Measurements from ENCODE around the gene SORCS2. TPM values are rescaled to one million over a fixed set of nuclear protein-coding genes. Genes with fewer than 3 reads are reported as not detected.

SORCS2 gene
- total RNA-seq, 1 donor from 2014 or later: 13.8 TPM

DNA sequence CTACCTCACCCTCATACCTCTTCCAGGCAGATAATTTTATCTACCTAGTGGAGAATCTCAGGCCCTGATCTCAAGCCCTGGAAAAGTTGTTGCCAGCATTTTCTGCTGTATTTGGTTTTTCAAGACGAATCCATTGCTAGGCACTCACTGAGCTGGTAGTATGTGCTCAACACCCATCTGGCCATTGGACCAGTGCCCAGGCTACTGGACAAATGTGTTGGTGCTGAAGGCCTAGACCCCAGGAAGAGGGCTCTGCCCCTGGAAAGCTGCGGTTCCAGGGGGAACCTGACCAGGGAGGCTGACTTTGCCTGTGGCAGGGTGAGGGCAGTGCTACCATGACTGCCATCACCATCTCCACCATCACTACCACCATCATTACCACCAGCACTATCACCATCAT, 170.0 kb downstream of the SORCS2 start:
- no peaks in the 10 kb centered on the region for H3K79me2 ChIP-seq (ENCODE audit: insufficient read depth, low read length)
- no peak overlapping the region for H3K4me2 ChIP-seq (ENCODE audit: low read length)
- H3K27me3 Mint-ChIP-seq (ENCODE audit: low read depth, unreplicated experiment): peaks cover 20% of the 10 kb centered on the region
- peaks cover 5% of the 10 kb centered on the region for H3K36me3 Mint-ChIP-seq (ENCODE audit: low read depth, unreplicated experiment)
- H3K4me1 Mint-ChIP-seq (ENCODE audit: low read depth, unreplicated experiment): peaks cover 20% of the 10 kb centered on the region
- peaks cover 4% of the 10 kb centered on the region for H3K9me3 Mint-ChIP-seq (ENCODE audit: unreplicated experiment)
- H4K20me1 ChIP-seq (ENCODE audit: insufficient read depth, low read length): peaks cover 58% of the 10 kb centered on the region
- no peak overlapping the region for H3K4me3 Mint-ChIP-seq (ENCODE audit: unreplicated experiment)
- DNase-seq (ENCODE audit: low read depth) (no peak), FAIRE-seq (no peak)
- H3K27me3 ChIP-seq (ENCODE audit: insufficient read depth, low read length): peaks cover 22% of the 10 kb centered on the region
- no peaks in the 10 kb centered on the region for H3K36me3 ChIP-seq (ENCODE audit: insufficient read depth, low read length)
- H3K9me3 ChIP-seq (ENCODE audit: insufficient read depth, low read depth, low read length): no peaks in the 10 kb centered on the region
- H3K9ac ChIP-seq (ENCODE audit: low read length): no peak overlapping the region
- H3K27ac Mint-ChIP-seq (ENCODE audit: unreplicated experiment): no peak overlapping the region
- peaks cover 17% of the 10 kb centered on the region for H3K4me1 ChIP-seq (ENCODE audit: insufficient read depth, low read length)
- no peak overlapping the region for H2AFZ ChIP-seq (ENCODE audit: low read depth, low read length)
- TF ChIP-seq CTCF (IDR thresholded peaks at IDR 0.05; ENCODE audit: insufficient read depth, low read depth, low read length): no peak
- no peak for TF ChIP-seq EZH2 (IDR thresholded peaks at IDR 0.05; ENCODE audit: insufficient read depth, low read length)
- no peak overlapping the region for H3K27ac ChIP-seq (ENCODE audit: low read depth, low read length)
- H3K4me3 ChIP-seq (ENCODE audit: insufficient read depth, low read depth, low read length): no peak overlapping the region

- no peak overlapping the region for H3K27ac ChIP-seq (ENCODE audit: low read depth, low read length)
- no peak for TF ChIP-seq CTCF (IDR thresholded peaks at IDR 0.05; ENCODE audit: insufficient read depth, low read depth, low read length)
- no peak for TF ChIP-seq EZH2 (IDR thresholded peaks at IDR 0.05; ENCODE audit: insufficient read depth, low read length)
These were observed 170.6 kb downstream of the SORCS2 start for GRCh38 chr4:7362862-7363430.

DNA sequence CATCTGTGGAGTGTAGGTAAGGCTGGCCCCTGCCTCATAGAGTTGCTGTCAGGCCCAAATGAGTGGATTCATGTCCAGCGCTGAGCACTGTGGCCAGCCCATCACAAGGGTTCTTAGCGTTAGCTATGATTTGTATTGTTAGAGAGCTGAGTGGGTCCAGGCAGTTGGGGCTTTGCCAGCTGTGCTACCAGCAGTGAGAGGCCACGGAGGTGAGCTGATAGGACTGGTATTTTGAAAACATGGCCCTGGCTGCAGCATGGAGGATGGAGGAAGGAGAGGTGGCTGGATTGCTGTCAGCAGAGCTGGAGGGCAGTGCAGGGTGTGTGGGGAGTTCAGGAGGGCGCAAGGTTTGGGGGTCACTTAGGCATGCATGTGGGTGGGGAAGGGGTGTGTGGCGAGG, 172.6 kb downstream of the SORCS2 start:
- Histone ChIP-seq H3K79me2 (ENCODE audit: insufficient read depth, low read length) (no peaks in the 10 kb centered on the region), H3K4me2 (ENCODE audit: low read length) (no peak overlapping the region), H3K27me3 (ENCODE audit: insufficient read depth, low read length) (peaks cover 24% of the 10 kb centered on the region), H4K20me1 (ENCODE audit: insufficient read depth, low read length) (peaks cover 62% of the 10 kb centered on the region), H3K4me3 (ENCODE audit: insufficient read depth, low read depth, low read length) (no peak overlapping the region), H3K9me3 (ENCODE audit: insufficient read depth, low read depth, low read length) (no peaks in the 10 kb centered on the region), H3K4me1 (ENCODE audit: insufficient read depth, low read length) (peaks cover 10% of the 10 kb centered on the region), H3K27ac (ENCODE audit: low read depth, low read length) (no peak overlapping the region), H3K9ac (ENCODE audit: low read length) (no peak overlapping the region), H2AFZ (ENCODE audit: low read depth, low read length) (no peak overlapping the region), H3K36me3 (ENCODE audit: insufficient read depth, low read length) (no peaks in the 10 kb centered on the region)
- no peak overlapping the region for H3K27ac Mint-ChIP-seq (ENCODE audit: unreplicated experiment)
- peaks cover 20% of the 10 kb centered on the region for H3K27me3 Mint-ChIP-seq (ENCODE audit: low read depth, unreplicated experiment)
- peaks cover 4% of the 10 kb centered on the region for H3K9me3 Mint-ChIP-seq (ENCODE audit: unreplicated experiment)
- H3K4me3 Mint-ChIP-seq (ENCODE audit: unreplicated experiment): no peak overlapping the region
- FAIRE-seq (no peak), DNase-seq (ENCODE audit: low read depth) (no peak)
- H3K36me3 Mint-ChIP-seq (ENCODE audit: low read depth, unreplicated experiment): peaks cover 5% of the 10 kb centered on the region
- TF ChIP-seq CTCF (IDR thresholded peaks at IDR 0.05; ENCODE audit: insufficient read depth, low read depth, low read length): no peak
- TF ChIP-seq EZH2 (IDR thresholded peaks at IDR 0.05; ENCODE audit: insufficient read depth, low read length): no peak
- no peaks in the 10 kb centered on the region for H3K4me1 Mint-ChIP-seq (ENCODE audit: low read depth, unreplicated experiment)

More at GRCh38 chr4:7362862-7363430, 170.6 kb downstream of the SORCS2 start:
- no peak overlapping the region for H3K4me2 ChIP-seq (ENCODE audit: low read length)
- peaks cover 18% of the 10 kb centered on the region for H3K4me1 ChIP-seq (ENCODE audit: insufficient read depth, low read length)
- H3K36me3 ChIP-seq (ENCODE audit: insufficient read depth, low read length): no peaks in the 10 kb centered on the region
- H3K27me3 Mint-ChIP-seq (ENCODE audit: low read depth, unreplicated experiment): peaks cover 20% of the 10 kb centered on the region
- H4K20me1 ChIP-seq (ENCODE audit: insufficient read depth, low read length): peaks cover 55% of the 10 kb centered on the region
- DNase-seq (ENCODE audit: low read depth) (no peak), FAIRE-seq (no peak)
- no peaks in the 10 kb centered on the region for H3K79me2 ChIP-seq (ENCODE audit: insufficient read depth, low read length)
- H3K9me3 Mint-ChIP-seq (ENCODE audit: unreplicated experiment): peaks cover 4% of the 10 kb centered on the region
- no peak overlapping the region for H3K27ac Mint-ChIP-seq (ENCODE audit: unreplicated experiment)
- peaks cover 14% of the 10 kb centered on the region for H3K4me1 Mint-ChIP-seq (ENCODE audit: low read depth, unreplicated experiment)
- peaks cover 22% of the 10 kb centered on the region for H3K27me3 ChIP-seq (ENCODE audit: insufficient read depth, low read length)
- peaks cover 5% of the 10 kb centered on the region for H3K36me3 Mint-ChIP-seq (ENCODE audit: low read depth, unreplicated experiment)
- no peak overlapping the region for H3K4me3 Mint-ChIP-seq (ENCODE audit: unreplicated experiment)
- H3K9ac ChIP-seq (ENCODE audit: low read length): no peak overlapping the region
- no peaks in the 10 kb centered on the region for H3K9me3 ChIP-seq (ENCODE audit: insufficient read depth, low read depth, low read length)
- no peak overlapping the region for H3K4me3 ChIP-seq (ENCODE audit: insufficient read depth, low read depth, low read length)
- H2AFZ ChIP-seq (ENCODE audit: low read depth, low read length): no peak overlapping the region

All from astrocyte (in vitro differentiated cells and primary cell).